GM12864 (cell line): ENCODE results near the gene CLDN1.

Source experiments
- DNase-seq: peaks from one replicate; pipeline ENCODE4 v3.0.0-alpha.2; 2011; ENCODE audit warnings: low read depth
- H3K4me3 ChIP-seq: 2 replicates; pipeline ENCODE4 v1.5.1; 2011; ENCODE audit warnings: mild to moderate bottlenecking, low read depth, low read length, control low read depth
- CTCF ChIP-seq: IDR thresholded peaks from 2 replicates; pipeline ENCODE4 v1.5.1; 2011; ENCODE audit warnings: low read depth, mild to moderate bottlenecking, moderate library complexity, low read length, control low read depth, inconsistent platforms; ENCODE audit errors: missing control alignments

The CLDN1 gene

GRCh38 chr3:190345878-190346277 is 23.6 kb upstream of the CLDN1 start:
- no peak for DNase-seq
- H3K4me3 ChIP-seq = no peak overlapping the region
- TF ChIP-seq CTCF = no peak

- TF ChIP-seq CTCF = no peak
- no peak for DNase-seq
- no peak overlapping the region for H3K4me3 ChIP-seq
Observed at GRCh38 chr3:190345027-190345821, 23.0 kb upstream of the CLDN1 start.

- no peak overlapping the region for H3K4me3 ChIP-seq
- DNase-seq = no peak
- no peak for TF ChIP-seq CTCF
Observed at GRCh38 chr3:190340071-190340470, 17.8 kb upstream of the CLDN1 start.

- DNase-seq = peak; percentile 7
- no peak overlapping the region for H3K4me3 ChIP-seq
- peak; percentile 28 for TF ChIP-seq CTCF
Observed at GRCh38 chr3:190339130-190339529, 16.9 kb upstream of the CLDN1 start.

- TF ChIP-seq CTCF = no peak
- no peak for DNase-seq
- no peak overlapping the region for H3K4me3 ChIP-seq
Observed at GRCh38 chr3:190338717-190339116, 16.5 kb upstream of the CLDN1 start.

GRCh38 chr3:190337301-190337700 is 15.1 kb upstream of the CLDN1 start:
- H3K4me3 ChIP-seq = no peak overlapping the region
- DNase-seq = no peak
- no peak for TF ChIP-seq CTCF
